IPS-NIHi7 (cell line): ENCODE measurements around the gene ATP9A.
"Not testable (repeated sequence)": the region's sequence is repeated elsewhere in the genome, so short reads cannot be mapped to it uniquely, and the experiment has no call there.

ENCODE experiments used
- DNase-seq: peaks from one replicate; pipeline ENCODE4 v3.0.0; 2012; ENCODE audit warnings: mixed read lengths; ENCODE audit errors: extremely low spot score

The ATP9A gene

GRCh38 chr20:51688600-51689244 lies 79.5 kb downstream of the ATP9A start:
- DNase-seq = no peak

- DNase-seq = no peak
These were observed 80.6 kb downstream of the ATP9A start for GRCh38 chr20:51687630-51688029.

- no peak for DNase-seq
These were observed 81.1 kb downstream of the ATP9A start for GRCh38 chr20:51687108-51687507.

- not testable (repeated sequence) for DNase-seq
These were observed 82.7 kb downstream of the ATP9A start for GRCh38 chr20:51685494-51685893.

- no peak for DNase-seq
These were observed 88.0 kb downstream of the ATP9A start for GRCh38 chr20:51680067-51680749.

- no peak for DNase-seq
These were observed 88.8 kb downstream of the ATP9A start for GRCh38 chr20:51679254-51679921.

GRCh38 chr20:51678026-51678697 lies 90.0 kb downstream of the ATP9A start:
- no peak for DNase-seq

- no peak for DNase-seq
These were observed 99.2 kb downstream of the ATP9A start for GRCh38 chr20:51668947-51669346.

GRCh38 chr20:51668515-51668914 lies 99.7 kb downstream of the ATP9A start:
- no peak for DNase-seq

- no peak for DNase-seq
These were observed 100.7 kb downstream of the ATP9A start for GRCh38 chr20:51667491-51667890.

GRCh38 chr20:51667002-51667408 lies 101.2 kb downstream of the ATP9A start:
- no peak for DNase-seq

- DNase-seq = no peak
These were observed 102.1 kb downstream of the ATP9A start for GRCh38 chr20:51666126-51666525.

- DNase-seq = no peak
These were observed 102.6 kb downstream of the ATP9A start for GRCh38 chr20:51665543-51666118.

- DNase-seq = no peak
These were observed 106.5 kb downstream of the ATP9A start for GRCh38 chr20:51661609-51662178.

- DNase-seq = no peak
These were observed 107.2 kb downstream of the ATP9A start for GRCh38 chr20:51660672-51661608.

- no peak for DNase-seq
These were observed 108.6 kb downstream of the ATP9A start for GRCh38 chr20:51659491-51660050.

- DNase-seq = no peak
These were observed 111.4 kb downstream of the ATP9A start for GRCh38 chr20:51656726-51657260.

- DNase-seq = not testable (repeated sequence)
These were observed 112.1 kb downstream of the ATP9A start for GRCh38 chr20:51656089-51656488.

GRCh38 chr20:51654495-51654894 lies 113.7 kb downstream of the ATP9A start:
- DNase-seq = no peak

GRCh38 chr20:51654060-51654459 lies 114.1 kb downstream of the ATP9A start:
- DNase-seq = no peak
